HepG2 (cell line): Measurements from ENCODE around the gene ATXN1L. TPM values are rescaled to one million over a fixed set of nuclear protein-coding genes. Genes with fewer than 3 reads are reported as not detected.

ENCODE experiments used
- CENPX ChIP-seq: sonication (generic); formaldehyde crosslinking; IDR thresholded peaks from 2 replicates; pipeline ENCODE4 v1.9.0; 2021; ENCODE audit warnings: mild to moderate bottlenecking, missing genetic modification reagents, moderate library complexity
- GTF3A ChIP-seq: sonication (generic); formaldehyde crosslinking; conservative IDR thresholded peaks from 2 replicates; pipeline ENCODE4 v1.4.0; 2020; ENCODE audit warnings: mild to moderate bottlenecking, missing genetic modification reagents
- MTERF4 ChIP-seq: sonication (generic); formaldehyde crosslinking; IDR thresholded peaks from 2 replicates; pipeline ENCODE4 v1.8.0; 2023; ENCODE audit warnings: mild to moderate bottlenecking, missing genetic modification reagents
- PAX8 ChIP-seq: sonication (generic); formaldehyde crosslinking; IDR thresholded peaks from 2 replicates; pipeline ENCODE4 v1.8.0; 2022; ENCODE audit warnings: mild to moderate bottlenecking, missing genetic modification reagents, borderline replicate concordance
- POLR2A ChIP-seq, 2 experiments: IDR thresholded peaks; 2 replicates each; pipeline ENCODE4 v1.6.1; 2011; ENCODE audit warnings: low read depth in 2 of 2, low read length in 2 of 2, mild to moderate bottlenecking in 1 of 2, moderate library complexity in 1 of 2; ENCODE audit not compliant: insufficient read depth in 1 of 2
- RAD51 ChIP-seq: fragments of 450-650 bp; IDR thresholded peaks from 2 replicates; pipeline ENCODE4 v1.6.1; 2016; ENCODE audit warnings: borderline replicate concordance
- REXO4 ChIP-seq: sonication (generic); formaldehyde crosslinking; IDR thresholded peaks from 2 replicates; pipeline ENCODE4 v1.8.0; 2022; ENCODE audit warnings: missing genetic modification reagents, mild to moderate bottlenecking, borderline replicate concordance
- SRSF1 ChIP-seq: fragments of 200-400 bp; formaldehyde crosslinking; optimal IDR thresholded peaks from 2 replicates; pipeline ENCODE3; 2017; ENCODE audit warnings: mild to moderate bottlenecking, low read depth, low read length, moderate library complexity
- SRSF9 ChIP-seq: fragments of 200-400 bp; formaldehyde crosslinking; IDR thresholded peaks from 2 replicates; pipeline ENCODE4 v1.6.1; 2018; ENCODE audit warnings: borderline replicate concordance, mild to moderate bottlenecking, low read depth, low read length; ENCODE audit not compliant: insufficient read depth, poor library complexity, severe bottlenecking
- ZBTB1 ChIP-seq: sonication (generic); formaldehyde crosslinking; IDR thresholded peaks from 2 replicates; pipeline ENCODE4 v1.4.0; 2020; ENCODE audit warnings: missing genetic modification reagents, borderline replicate concordance
- ZC3H4 ChIP-seq: sonication (generic); formaldehyde crosslinking; IDR thresholded peaks from 2 replicates; pipeline ENCODE4 v1.4.0; 2020; ENCODE audit warnings: missing genetic modification reagents, borderline replicate concordance
- ZNF275 ChIP-seq: sonication (generic); formaldehyde crosslinking; IDR thresholded peaks from 2 replicates; pipeline ENCODE4 v1.8.0; 2022; ENCODE audit warnings: missing genetic modification reagents, mild to moderate bottlenecking, inconsistent platforms, borderline replicate concordance
- ZNF317 ChIP-seq: sonication (generic); formaldehyde crosslinking; IDR thresholded peaks from 2 replicates; pipeline ENCODE4 v1.5.0; 2020; ENCODE audit warnings: mild to moderate bottlenecking, missing genetic modification reagents
- ZNF564 ChIP-seq: sonication (generic); formaldehyde crosslinking; IDR thresholded peaks from 2 replicates; pipeline ENCODE4 v1.8.1; 2023; ENCODE audit warnings: mild to moderate bottlenecking, missing genetic modification reagents
- ZNF569 ChIP-seq: sonication (generic); formaldehyde crosslinking; IDR thresholded peaks from 2 replicates; pipeline ENCODE4 v1.5.0; 2020; ENCODE audit warnings: mild to moderate bottlenecking, missing genetic modification reagents, moderate library complexity, borderline replicate concordance
- ZNF577 ChIP-seq: sonication (generic); formaldehyde crosslinking; IDR thresholded peaks from 2 replicates; pipeline ENCODE4 v1.4.0; 2020; ENCODE audit warnings: mild to moderate bottlenecking, low read depth, missing genetic modification reagents, borderline replicate concordance
- ZNF605 ChIP-seq: sonication (generic); formaldehyde crosslinking; IDR thresholded peaks from 2 replicates; pipeline ENCODE4 v1.8.0; 2022; ENCODE audit warnings: mild to moderate bottlenecking, missing genetic modification reagents
- ZNF614 ChIP-seq: IDR thresholded peaks from 2 replicates; pipeline ENCODE4 v1.6.1; 2018; ENCODE audit warnings: missing biosample characterization, missing genetic modification reagents, inconsistent platforms, borderline replicate concordance
- ZSCAN20 ChIP-seq: sonication (generic); formaldehyde crosslinking; IDR thresholded peaks from 2 replicates; pipeline ENCODE4 v1.4.0; 2020; ENCODE audit warnings: missing genetic modification reagents, mild to moderate bottlenecking, borderline replicate concordance
- polyA plus RNA-seq, 8 experiments: library from polyadenylated mRNA; depleted of rRNA in 3 of 8; stranded (reverse) in 7 of 8; unstranded in 1 of 8; fragments of >200 nt; fragmentation: Illumina TruSeq in 4 of 8; extraction: Trizol in 4 of 8; gene quantifications; 2 replicates each; pipeline versions ENCODE4 v1.2.1 to v1.2.3, GENCODE V29; 2011 to 2016; ENCODE audit warnings: low read depth in 4 of 8, missing spikeins in 1 of 8, mixed read lengths in 1 of 8; ENCODE audit not compliant: insufficient read depth in 1 of 8
- total RNA-seq, 5 experiments: library from RNA; depleted of rRNA; stranded (reverse); fragments of >200 nt; fragmentation: Illumina TruSeq; extraction: Trizol; gene quantifications; 2 replicates each; pipeline ENCODE4 v1.2.3, GENCODE V29; 2016; ENCODE audit warnings: low read depth in 1 of 5
- TF ChIP-seq, protein P1 (sequence below): sonication (generic); formaldehyde crosslinking; IDR thresholded peaks from 2 replicates; pipeline ENCODE4 v1.5.0; 2020; ENCODE audit warnings: missing genetic modification reagents, mild to moderate bottlenecking, borderline replicate concordance
- TF ChIP-seq, protein P2 (sequence below): fragments of 450-650 bp; IDR thresholded peaks from 2 replicates; pipeline ENCODE4 v1.6.1; 2016
- TF ChIP-seq, protein P3 (sequence below): sonication (generic); formaldehyde crosslinking; IDR thresholded peaks from 2 replicates; pipeline ENCODE4 v1.9.0; 2022; ENCODE audit warnings: low read depth, missing genetic modification reagents

The ATXN1L gene
- total and polyA plus RNA-seq, 2 of the 13 experiments (the other 11 are each of a cell fraction or from before 2014, with no cell fraction given) = 20.0 to 22.4 TPM

DNA sequence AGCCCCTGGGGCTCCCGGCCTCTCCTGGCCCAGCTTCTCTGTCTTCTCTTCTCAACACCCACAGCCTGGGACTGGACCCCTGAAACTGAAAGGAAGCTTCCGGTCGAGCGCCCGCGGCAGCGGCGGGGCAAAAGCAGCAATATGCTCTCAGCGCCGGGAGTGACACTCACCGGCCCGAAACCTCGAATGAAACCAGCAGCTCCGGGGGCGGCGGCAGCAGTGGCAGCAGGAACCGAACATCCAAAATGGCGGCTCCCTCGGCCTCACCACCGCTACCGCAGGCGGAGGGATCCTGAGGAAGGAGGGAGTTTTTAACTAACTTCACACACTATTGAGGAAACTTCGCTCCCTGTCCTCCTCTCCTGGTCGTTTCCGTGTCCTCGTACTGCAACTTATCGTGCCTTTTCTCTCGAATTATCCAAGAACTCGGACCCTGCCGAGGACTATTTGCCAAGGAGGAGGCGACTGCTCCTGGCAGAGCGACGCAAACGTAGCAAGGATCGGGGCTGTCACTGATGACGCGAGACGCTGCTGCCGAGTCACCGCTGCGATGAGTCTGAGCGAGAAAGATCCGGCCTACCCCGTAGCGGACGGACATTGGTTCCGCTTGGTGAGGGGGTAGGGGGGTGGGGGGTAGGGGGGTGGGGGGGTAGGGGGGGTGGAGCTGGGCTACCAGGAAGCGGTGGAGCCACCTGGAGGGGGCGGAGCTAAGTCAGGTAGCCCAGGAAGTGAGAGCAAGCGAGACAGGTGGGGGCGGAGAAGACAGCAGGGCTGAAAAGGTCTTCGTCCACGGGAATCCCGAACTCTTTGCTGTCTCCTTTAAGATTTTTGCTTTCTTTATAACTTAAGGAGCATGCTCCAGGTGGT lies 37.0 kb upstream of the ATXN1L start, which contains the start of gene AP1G1 (continued):
- TF ChIP-seq, protein P1, sequence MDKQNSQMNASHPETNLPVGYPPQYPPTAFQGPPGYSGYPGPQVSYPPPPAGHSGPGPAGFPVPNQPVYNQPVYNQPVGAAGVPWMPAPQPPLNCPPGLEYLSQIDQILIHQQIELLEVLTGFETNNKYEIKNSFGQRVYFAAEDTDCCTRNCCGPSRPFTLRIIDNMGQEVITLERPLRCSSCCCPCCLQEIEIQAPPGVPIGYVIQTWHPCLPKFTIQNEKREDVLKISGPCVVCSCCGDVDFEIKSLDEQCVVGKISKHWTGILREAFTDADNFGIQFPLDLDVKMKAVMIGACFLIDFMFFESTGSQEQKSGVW (CRISPR knock-in tag) = peak; percentile 53; the same call in 1 of the 2 replicates
- TF ChIP-seq POLR2A (IDR thresholded peaks at IDR 0.05; ENCODE audit: insufficient read depth in 1 of 2, low read depth in 2 of 2, low read length in 2 of 2) (peak; percentile 87 to 88), PAX8 (no peak), ZNF317 (CRISPR knock-in tag) (peak; percentile 88), ZC3H4 (CRISPR knock-in tag) (peak; percentile 88; the same call in 1 of the 2 replicates), ZNF569 (no peak), REXO4 (CRISPR knock-in tag) (no peak), ZNF614 (peak; percentile 91), ZNF577 (CRISPR knock-in tag) (no peak), ZBTB1 (CRISPR knock-in tag) (no peak), SRSF9 (no peak), RAD51 (no peak), ZNF564 (CRISPR knock-in tag) (peak; percentile 59; the same call in 1 of the 2 replicates), SRSF1 (peak; percentile 71), GTF3A (no peak), ZNF275 (peak; percentile 67; the same call in 1 of the 2 replicates), ZNF605 (CRISPR knock-in tag) (peak; percentile 97), CENPX (CRISPR knock-in tag) (no peak), MTERF4 (no peak), ZSCAN20 (CRISPR knock-in tag) (peak; percentile 90)
- TF ChIP-seq, protein P2, sequence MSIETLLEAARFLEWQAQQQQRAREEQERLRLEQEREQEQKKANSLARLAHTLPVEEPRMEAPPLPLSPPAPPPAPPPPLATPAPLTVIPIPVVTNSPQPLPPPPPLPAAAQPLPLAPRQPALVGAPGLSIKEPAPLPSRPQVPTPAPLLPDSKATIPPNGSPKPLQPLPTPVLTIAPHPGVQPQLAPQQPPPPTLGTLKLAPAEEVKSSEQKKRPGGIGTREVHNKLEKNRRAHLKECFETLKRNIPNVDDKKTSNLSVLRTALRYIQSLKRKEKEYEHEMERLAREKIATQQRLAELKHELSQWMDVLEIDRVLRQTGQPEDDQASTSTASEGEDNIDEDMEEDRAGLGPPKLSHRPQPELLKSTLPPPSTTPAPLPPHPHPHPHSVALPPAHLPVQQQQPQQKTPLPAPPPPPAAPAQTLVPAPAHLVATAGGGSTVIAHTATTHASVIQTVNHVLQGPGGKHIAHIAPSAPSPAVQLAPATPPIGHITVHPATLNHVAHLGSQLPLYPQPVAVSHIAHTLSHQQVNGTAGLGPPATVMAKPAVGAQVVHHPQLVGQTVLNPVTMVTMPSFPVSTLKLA = peak; percentile 32; the same call in 1 of the 2 replicates
- TF ChIP-seq, protein P3, sequence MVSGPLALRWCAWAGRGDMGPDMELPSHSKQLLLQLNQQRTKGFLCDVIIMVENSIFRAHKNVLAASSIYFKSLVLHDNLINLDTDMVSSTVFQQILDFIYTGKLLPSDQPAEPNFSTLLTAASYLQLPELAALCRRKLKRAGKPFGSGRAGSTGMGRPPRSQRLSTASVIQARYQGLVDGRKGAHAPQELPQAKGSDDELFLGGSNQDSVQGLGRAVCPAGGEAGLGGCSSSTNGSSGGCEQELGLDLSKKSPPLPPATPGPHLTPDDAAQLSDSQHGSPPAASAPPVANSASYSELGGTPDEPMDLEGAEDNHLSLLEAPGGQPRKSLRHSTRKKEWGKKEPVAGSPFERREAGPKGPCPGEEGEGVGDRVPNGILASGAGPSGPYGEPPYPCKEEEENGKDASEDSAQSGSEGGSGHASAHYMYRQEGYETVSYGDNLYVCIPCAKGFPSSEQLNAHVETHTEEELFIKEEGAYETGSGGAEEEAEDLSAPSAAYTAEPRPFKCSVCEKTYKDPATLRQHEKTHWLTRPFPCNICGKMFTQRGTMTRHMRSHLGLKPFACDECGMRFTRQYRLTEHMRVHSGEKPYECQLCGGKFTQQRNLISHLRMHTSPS (CRISPR knock-in tag) = no peak
